Measurements from ENCODE around the gene TUBG1.
"Not testable (repeated sequence)": the region's sequence is repeated elsewhere in the genome, so short reads cannot be mapped to it uniquely, and the experiment has no call there.

- not testable (repeated sequence) for TF ChIP-seq FOXM1 (IDR thresholded peaks at IDR 0.05; ENCODE audit: low read depth, low read length); CBFB (IDR thresholded peaks at IDR 0.05; ENCODE audit: low read depth); RB1 (IDR thresholded peaks at IDR 0.05; ENCODE audit: borderline replicate concordance); CTCF (IDR thresholded peaks at IDR 0.05 in 2 of 3, conservative IDR thresholded peaks at IDR 0.05 in 1 of 3; ENCODE audit: control insufficient read depth in 2 of 3, extremely low read depth in 1 of 3, insufficient read depth in 1 of 3, low read depth in 3 of 3, low read length in 3 of 3); EP300 (IDR thresholded peaks at IDR 0.05; ENCODE audit: borderline replicate concordance in 1 of 2, control insufficient read depth in 1 of 2, low read depth in 2 of 2, low read length in 2 of 2); E2F4 (IDR thresholded peaks at IDR 0.05; ENCODE audit: low read depth, low read length)
These were observed 17.7 kb downstream of the TUBG1 start for GRCh38 chr17:42627032-42627764.
